IMR-90 (cell line): ENCODE measurements around the gene LAMA3. TPM values are rescaled to one million over a fixed set of nuclear protein-coding genes. Genes with fewer than 3 reads are reported as not detected.

ENCODE experiments used
- ATAC-seq: fragments of 200-7000 bp; cut with Tn5 transposase; 2 replicates; pipeline ENCODE4 v1.9.1; 2020; ENCODE audit warnings: low read depth, mild to moderate bottlenecking, moderate library complexity
- BruUV-seq: library from RNA; stranded (reverse); fragments of 400-500 nt; replicated peaks from 2 replicates; lab custom pipeline; 2021; lab: Mats Ljungman, UMichigan
- CTCF ChIA-PET: fragments of 300-600 bp; formaldehyde crosslinking; extraction: SDS; loops from one replicate; lab custom pipeline; 2021; ENCODE audit warnings: antibody characterized with exemption; lab: Yijun Ruan, JAX
- POLR2A ChIA-PET: fragments of 300-600 bp; sonication (Branson Sonifier 250); formaldehyde crosslinking; loops from one replicate; lab custom pipeline; 2022; ENCODE audit warnings: antibody characterized with exemption; ENCODE audit not compliant: unreplicated experiment; lab: Charles Lee
- DNase-seq: peaks from one replicate; pipeline ENCODE4 v3.0.0; 2013
- H2AFZ ChIP-seq: replicated peaks from 2 replicates; pipeline ENCODE3; 2013; ENCODE audit warnings: low read length, mild to moderate bottlenecking; ENCODE audit not compliant: poor library complexity
- H2AK5ac ChIP-seq: 2 replicates; pipeline ENCODE4 v1.6.1; 2013; ENCODE audit warnings: low read depth, low read length, inconsistent platforms
- H2AK9ac ChIP-seq: replicated peaks from 2 replicates; pipeline ENCODE3; 2013; ENCODE audit warnings: mild to moderate bottlenecking, low read depth, low read length, moderate library complexity; ENCODE audit not compliant: poor library complexity
- H2BK120ac ChIP-seq: 2 replicates; pipeline ENCODE4 v1.6.1; 2013; ENCODE audit warnings: low read depth, low read length, inconsistent platforms
- H2BK15ac ChIP-seq: 3 replicates; pipeline ENCODE4 v1.6.1; 2013; ENCODE audit warnings: low read depth, low read length, inconsistent platforms
- H2BK20ac ChIP-seq: 2 replicates; pipeline ENCODE4 v1.6.1; 2013; ENCODE audit warnings: low read depth, mild to moderate bottlenecking, inconsistent platforms, low read length, moderate library complexity
- H2BK5ac ChIP-seq: 2 replicates; pipeline ENCODE4 v1.6.1; 2013; ENCODE audit warnings: mild to moderate bottlenecking, low read depth, low read length, inconsistent platforms; ENCODE audit not compliant: poor library complexity, severe bottlenecking
- H3K14ac ChIP-seq: replicated peaks from 2 replicates; pipeline ENCODE4 v1.6.1; 2013; ENCODE audit warnings: low read depth, low read length, inconsistent platforms
- H3K18ac ChIP-seq: 2 replicates; pipeline ENCODE4 v1.6.1; 2013; ENCODE audit warnings: low read depth, low read length, control low read depth
- H3K23ac ChIP-seq: 2 replicates; pipeline ENCODE4 v1.6.1; 2013; ENCODE audit warnings: low read depth, low read length, inconsistent platforms
- H3K27ac ChIP-seq: 2 replicates; pipeline ENCODE4 v1.5.1; 2013; ENCODE audit warnings: mild to moderate bottlenecking, control low read depth, low read length; ENCODE audit not compliant: insufficient read depth
- H3K27me3 ChIP-seq: 2 replicates; pipeline ENCODE4 v1.6.1; 2013; ENCODE audit warnings: low read length; ENCODE audit not compliant: control insufficient read depth, insufficient read depth
- H3K36me3 ChIP-seq: 2 replicates; pipeline ENCODE4 v1.6.1; 2013; ENCODE audit warnings: low read length, mixed read lengths; ENCODE audit not compliant: control insufficient read depth, insufficient read depth
- H3K4ac ChIP-seq: 2 replicates; pipeline ENCODE4 v1.6.1; 2013; ENCODE audit warnings: low read depth, low read length, inconsistent platforms
- H3K4me1 ChIP-seq: 2 replicates; pipeline ENCODE4 v1.6.1; 2013; ENCODE audit warnings: low read length, mixed read lengths; ENCODE audit not compliant: control insufficient read depth, insufficient read depth
- H3K4me2 ChIP-seq: 2 replicates; pipeline ENCODE4 v1.6.1; 2013; ENCODE audit warnings: low read depth, mild to moderate bottlenecking, control low read depth, low read length, moderate library complexity
- H3K4me3 ChIP-seq: 2 replicates; pipeline ENCODE4 v1.5.1; 2013; ENCODE audit warnings: low read depth, mild to moderate bottlenecking, control low read depth, low read length, moderate library complexity; ENCODE audit not compliant: insufficient read depth
- H3K56ac ChIP-seq: 2 replicates; pipeline ENCODE4 v1.6.1; 2013; ENCODE audit warnings: low read length, inconsistent platforms; ENCODE audit not compliant: insufficient read depth; ENCODE audit errors: extremely low read depth
- H3K79me1 ChIP-seq, 2 experiments: 2 replicates each; pipeline ENCODE4 v1.6.1; 2013; ENCODE audit warnings: low read length in 2 of 2, inconsistent platforms in 1 of 2, low read depth in 1 of 2
- H3K9ac ChIP-seq: 2 replicates; pipeline ENCODE4 v1.6.1; 2013; ENCODE audit warnings: low read depth, low read length, control low read depth
- H3K9me1 ChIP-seq: 2 replicates; pipeline ENCODE4 v1.6.1; 2013; ENCODE audit warnings: low read length, inconsistent platforms; ENCODE audit not compliant: insufficient read depth
- H3K9me3 ChIP-seq: 2 replicates; pipeline ENCODE4 v1.6.1; 2013; ENCODE audit warnings: low read length; ENCODE audit not compliant: control insufficient read depth, insufficient read depth
- H4K20me1 ChIP-seq: 2 replicates; pipeline ENCODE4 v1.6.1; 2013; ENCODE audit warnings: low read length, inconsistent platforms; ENCODE audit not compliant: insufficient read depth
- H4K5ac ChIP-seq: 2 replicates; pipeline ENCODE4 v1.6.1; 2013; ENCODE audit warnings: mild to moderate bottlenecking, low read depth, low read length, control low read depth
- H4K8ac ChIP-seq, 2 experiments: 2 replicates each; pipeline ENCODE4 v1.6.1; 2013; ENCODE audit warnings: low read depth in 2 of 2, low read length in 2 of 2, control low read depth in 1 of 2, inconsistent platforms in 1 of 2
- H4K91ac ChIP-seq: 2 replicates; pipeline ENCODE4 v1.6.1; 2013; ENCODE audit warnings: low read depth, low read length, inconsistent platforms; ENCODE audit not compliant: insufficient read depth
- BHLHE40 ChIP-seq: fragments of 150-350 bp; IDR thresholded peaks from 2 replicates; pipeline ENCODE4 v1.6.1; 2016; ENCODE audit warnings: mild to moderate bottlenecking, low read depth, low read length
- CEBPB ChIP-seq: IDR thresholded peaks from 2 replicates; pipeline ENCODE4 v1.6.1; 2012; ENCODE audit warnings: low read depth, low read length, improper control_type of control experiment
- CHD1 ChIP-seq: IDR thresholded peaks from 2 replicates; pipeline ENCODE4 v1.6.1; 2012; ENCODE audit warnings: low read depth, low read length, improper control_type of control experiment
- CTCF ChIP-seq: conservative IDR thresholded peaks from 2 replicates; pipeline ENCODE4 v1.5.1; 2012; ENCODE audit warnings: mild to moderate bottlenecking, low read depth, low read length, improper control_type of control experiment
- ELK1 ChIP-seq: fragments of 150-350 bp; IDR thresholded peaks from 2 replicates; pipeline ENCODE4 v1.6.1; 2016; ENCODE audit warnings: low read depth, mild to moderate bottlenecking, low read length, moderate library complexity, borderline replicate concordance
- FOS ChIP-seq: fragments of 150-350 bp; IDR thresholded peaks from 2 replicates; pipeline ENCODE4 v1.6.1; 2016; ENCODE audit warnings: low read depth, low read length
- MAFK ChIP-seq: IDR thresholded peaks from 2 replicates; pipeline ENCODE4 v1.6.1; 2012; ENCODE audit warnings: low read depth, low read length, improper control_type of control experiment
- MAZ ChIP-seq: IDR thresholded peaks from 2 replicates; pipeline ENCODE4 v1.6.1; 2012; ENCODE audit warnings: low read depth, mild to moderate bottlenecking, low read length, improper control_type of control experiment, moderate library complexity, borderline replicate concordance
- MXI1 ChIP-seq: IDR thresholded peaks from 2 replicates; pipeline ENCODE4 v1.6.1; 2012; ENCODE audit warnings: low read depth, mild to moderate bottlenecking, low read length, moderate library complexity, borderline replicate concordance
- NFE2L2 ChIP-seq: fragments of 150-350 bp; IDR thresholded peaks from 2 replicates; pipeline ENCODE4 v1.6.1; 2016; ENCODE audit warnings: low read depth, mild to moderate bottlenecking, low read length
- POLR2A ChIP-seq: IDR thresholded peaks from 2 replicates; pipeline ENCODE4 v1.6.1; 2012; ENCODE audit warnings: mild to moderate bottlenecking, low read depth, low read length
- RAD21 ChIP-seq: IDR thresholded peaks from 2 replicates; pipeline ENCODE4 v1.6.1; 2012; ENCODE audit warnings: low read length, improper control_type of control experiment
- RCOR1 ChIP-seq: IDR thresholded peaks from 2 replicates; pipeline ENCODE4 v1.6.1; 2012; ENCODE audit warnings: mild to moderate bottlenecking, low read length, improper control_type of control experiment; ENCODE audit not compliant: insufficient replicate concordance
- RFX5 ChIP-seq: IDR thresholded peaks from 2 replicates; pipeline ENCODE4 v1.8.0; 2012; ENCODE audit warnings: low read depth, mild to moderate bottlenecking, low read length, moderate library complexity
- SMC3 ChIP-seq: fragments of 150-350 bp; IDR thresholded peaks from 2 replicates; pipeline ENCODE4 v1.6.1; 2016; ENCODE audit warnings: low read depth, mild to moderate bottlenecking, antibody characterized with exemption, low read length, moderate library complexity
- USF2 ChIP-seq: fragments of 150-350 bp; IDR thresholded peaks from 2 replicates; pipeline ENCODE4 v1.6.1; 2017; ENCODE audit warnings: mild to moderate bottlenecking, antibody characterized with exemption, low read length, low read depth
- WGBS, 2 experiments: methylation state at CpG; one replicate each; pipeline versions ENCODE4 v1.1.5 to v1.1.7; 2013; ENCODE audit warnings: missing lambda C conversion rate in 2 of 2; ENCODE audit not compliant: insufficient read length in 1 of 2; ENCODE audit errors: extremely low coverage in 2 of 2; 5-methylcytosine and 5-hydroxymethylcytosine counted together
- dilution Hi-C: fragments of 300-500 bp; cut with HindIII; formaldehyde crosslinking; loops from one replicate; pipeline ENCODE4 v1.14.3; 2018; ENCODE audit warnings: low sequenced_read_pairs; ENCODE audit not compliant: unreplicated experiment
- in situ Hi-C: fragments of 300-500 bp; cut with MboI; formaldehyde crosslinking; loops from 3 replicates; pipeline ENCODE4 v1.14.3; 2019; ENCODE audit warnings: low sequenced_read_pairs, inconsistent platforms, mixed read lengths
- intact Hi-C: fragments of 100-400 bp; cut with micrococcal nuclease; formaldehyde crosslinking; loops from 2 replicates; pipeline ENCODE4 v1.10.0; 2022
- polyA plus RNA-seq, 3 experiments: library from polyadenylated mRNA; depleted of rRNA; stranded (reverse); fragments of >200 nt; gene quantifications; 2 replicates each; pipeline ENCODE4 v1.2.3, GENCODE V29; 2012; ENCODE audit warnings: low replicate concordance in 1 of 3
- total RNA-seq: library from RNA; depleted of rRNA; stranded (reverse); fragments of >200 nt; gene quantifications from 2 replicates; pipeline ENCODE4 v1.2.3, GENCODE V29; 2012

LAMA3 gene
- total and polyA plus RNA-seq, 2 of the 4 experiments (the other 2 are of a cell fraction) = 0.18 to 0.19 TPM

- no peak overlapping the region for H4K8ac ChIP-seq
- in situ Hi-C loops (no loop called here), intact Hi-C loops (no loop called here), dilution Hi-C loops (no loop called here)
- H3K4me2 ChIP-seq = peak overlapping the region; percentile 47
- no peaks in the 10 kb centered on the region for H3K36me3 ChIP-seq
- H4K91ac ChIP-seq = no peak overlapping the region
- no peak overlapping the region for H3K18ac ChIP-seq
- H2AK9ac ChIP-seq = no peak overlapping the region
- H3K9me1 ChIP-seq = 0 out of 2 replicates have a peak, but pooled peaks cover 2% of the 10 kb centered on the region
- no peaks in the 10 kb centered on the region for H3K9me3 ChIP-seq
- H3K4ac ChIP-seq = no peak overlapping the region
- no peaks in the 10 kb centered on the region for H3K79me1 ChIP-seq
- H2AK5ac ChIP-seq = no peak overlapping the region
- H2BK20ac ChIP-seq = no peak overlapping the region
- no peak overlapping the region for H3K9ac ChIP-seq
- peak overlapping the region; percentile 52; the same call in 1 of the 2 replicates for H3K4me3 ChIP-seq
- no peak overlapping the region for H3K27ac ChIP-seq
- peaks cover 3% of the 10 kb centered on the region for H3K4me1 ChIP-seq
- peaks cover 41% of the 10 kb centered on the region for H3K27me3 ChIP-seq
- BruUV-seq = no TSS peak
- CTCF ChIA-PET = no interaction called here
- H3K23ac ChIP-seq = peak overlapping the region; percentile 4; the same call in 1 of the 2 replicates
- 90% methylated on average over 2 of the region's 9 CpGs; no CpG with 5 or more reads in 1 of the 2 experiments for WGBS, 2 experiments
- no peak for ATAC-seq
- no peak for DNase-seq
- peak overlapping the region; percentile 64 for H2AFZ ChIP-seq
- POLR2A ChIA-PET = no interaction called here
- no peak overlapping the region for H2BK15ac ChIP-seq
- no peak overlapping the region for H3K14ac ChIP-seq
- H2BK120ac ChIP-seq = no peak overlapping the region
- no peaks in the 10 kb centered on the region; the same call in 1 of the 2 replicates for H4K20me1 ChIP-seq
- H4K5ac ChIP-seq = no peak overlapping the region
- TF ChIP-seq BHLHE40 = no peak
- no peak for TF ChIP-seq POLR2A
- no peak for TF ChIP-seq MXI1
- no peak for TF ChIP-seq CHD1
- TF ChIP-seq USF2 = no peak
- TF ChIP-seq ELK1 = no peak
- TF ChIP-seq MAZ = no peak
- no peak for TF ChIP-seq CTCF
- TF ChIP-seq RFX5 = no peak
- no peak for TF ChIP-seq MAFK
- TF ChIP-seq RCOR1 = no peak
- TF ChIP-seq FOS = no peak
- TF ChIP-seq CEBPB = no peak
- no peak for TF ChIP-seq NFE2L2
- TF ChIP-seq RAD21 = no peak
- TF ChIP-seq SMC3 = no peak
- no peak overlapping the region for H2BK5ac ChIP-seq
- H3K56ac ChIP-seq = no peak overlapping the region
Measured at GRCh38 chr18:23661735-23662308, 27.4 kb upstream of the LAMA3 start.
